Endothelial cell of umbilical vein (primary cell): ENCODE results near the gene ABCA3. TPM values are rescaled to one million over a fixed set of nuclear protein-coding genes. Genes with fewer than 3 reads are reported as not detected.

Source experiments
- BruUV-seq: library from RNA; stranded (reverse); fragments of 400-500 nt; replicated peaks from 2 replicates; lab custom pipeline; 2021; lab: Mats Ljungman, UMichigan
- CTCF ChIA-PET: fragments of 300-600, 350-600 bp; sonication (Branson Sonifier 250); formaldehyde crosslinking; loops from one replicate; lab custom pipeline; 2021; ENCODE audit warnings: antibody characterized with exemption, inconsistent platforms; lab: Charles Lee
- POLR2A ChIA-PET: fragments of 300-600, 350-600 bp; sonication (Branson Sonifier 250); formaldehyde crosslinking; loops from one replicate; lab custom pipeline; 2021; ENCODE audit warnings: antibody characterized with exemption, inconsistent platforms; lab: Charles Lee
- DNase-seq: peaks from one replicate; pipeline ENCODE4 v3.0.0-alpha.2; 2011; ENCODE audit warnings: low read depth, low spot score
- FAIRE-seq: peaks from 2 replicates; lab custom pipeline; 2011; peaks lifted over from hg19 to GRCh38; lab: Jason Lieb, UNC
- H2AFZ ChIP-seq: 2 replicates; pipeline ENCODE4 v1.6.0; 2012; ENCODE audit warnings: low read depth, low read length, control low read depth, inconsistent platforms
- H3K27ac ChIP-seq: 2 replicates; pipeline ENCODE4 v1.5.1; 2011; ENCODE audit warnings: low read depth, mild to moderate bottlenecking, control low read depth, low read length, moderate library complexity; ENCODE audit not compliant: insufficient read depth
- H3K27me3 ChIP-seq, 2 experiments: 2 replicates each; pipeline versions ENCODE4 v1.6.0 to v1.6.1; 2011; ENCODE audit warnings: low read length in 2 of 2, mixed read lengths in 1 of 2; ENCODE audit not compliant: control insufficient read depth in 2 of 2, insufficient read depth in 2 of 2
- H3K36me3 ChIP-seq, 2 experiments: 2 replicates in 1 of 2; 3 replicates in 1 of 2; pipeline ENCODE4 v1.5.1; 2011; ENCODE audit warnings: low read length in 2 of 2, mild to moderate bottlenecking in 1 of 2, moderate library complexity in 1 of 2; ENCODE audit not compliant: control insufficient read depth in 2 of 2, insufficient read depth in 2 of 2; ENCODE audit errors: extremely low read depth in 1 of 2
- H3K4me1 ChIP-seq: 3 replicates; pipeline ENCODE4 v1.5.1; 2011; ENCODE audit warnings: mild to moderate bottlenecking, low read length; ENCODE audit not compliant: control insufficient read depth, insufficient read depth; ENCODE audit errors: extremely low read depth
- H3K4me2 ChIP-seq: 2 replicates; pipeline ENCODE4 v1.6.1; 2011; ENCODE audit warnings: low read length, control low read depth, mixed read lengths; ENCODE audit not compliant: insufficient read depth
- H3K4me3 ChIP-seq, 3 experiments: fragments of 200-600 bp in 1 of 3; sonication (generic), shearing (Covaris generic) in 1 of 3; replicated peaks in 1 of 3; 2 replicates each; pipeline ENCODE4 v1.5.1; 2011 to 2016; ENCODE audit warnings: control low read depth in 3 of 3, low read length in 3 of 3, mild to moderate bottlenecking in 2 of 3, inconsistent platforms in 1 of 3, low read depth in 1 of 3, moderate library complexity in 1 of 3; ENCODE audit not compliant: insufficient read depth in 1 of 3
- H3K79me2 ChIP-seq: 2 replicates; pipeline ENCODE4 v1.6.0; 2012; ENCODE audit warnings: low read length, inconsistent platforms; ENCODE audit not compliant: control insufficient read depth, insufficient read depth
- H3K9ac ChIP-seq: replicated peaks from 2 replicates; pipeline ENCODE3; 2011; ENCODE audit warnings: low read length, control low read depth; ENCODE audit not compliant: insufficient read depth; ENCODE audit errors: extremely low read depth
- H3K9me1 ChIP-seq: replicated peaks from 3 replicates; pipeline ENCODE4 v1.6.0; 2011; ENCODE audit warnings: mild to moderate bottlenecking, low read length; ENCODE audit not compliant: control insufficient read depth, insufficient read depth; ENCODE audit errors: extremely low read depth
- H3K9me3 ChIP-seq: replicated peaks from 2 replicates; pipeline ENCODE4 v1.5.1; 2012; ENCODE audit warnings: low read length, inconsistent platforms; ENCODE audit not compliant: control insufficient read depth, insufficient read depth
- H4K20me1 ChIP-seq: replicated peaks from 2 replicates; pipeline ENCODE3; 2011; ENCODE audit warnings: mild to moderate bottlenecking, low read length; ENCODE audit not compliant: control insufficient read depth, insufficient read depth; ENCODE audit errors: extremely low read depth
- EZH2 ChIP-seq: IDR thresholded peaks from 2 replicates; pipeline ENCODE4 v1.6.1; 2012; ENCODE audit warnings: borderline replicate concordance, low read depth, mild to moderate bottlenecking, moderate library complexity, low read length, inconsistent platforms; ENCODE audit not compliant: severe bottlenecking
- FOS ChIP-seq: IDR thresholded peaks from 2 replicates; pipeline ENCODE4 v1.6.1; 2011; ENCODE audit warnings: mild to moderate bottlenecking, low read length, moderate library complexity, borderline replicate concordance; ENCODE audit not compliant: insufficient read depth
- GATA2 ChIP-seq: IDR thresholded peaks from 2 replicates; pipeline ENCODE4 v1.7.0; 2011; ENCODE audit warnings: low read depth, mild to moderate bottlenecking, moderate library complexity, mixed read lengths, low read length; ENCODE audit not compliant: insufficient read length, insufficient read depth
- JUN ChIP-seq: IDR thresholded peaks from 2 replicates; pipeline ENCODE4 v1.6.1; 2011; ENCODE audit warnings: borderline replicate concordance, low read depth; ENCODE audit not compliant: insufficient read length, insufficient read depth
- MYC ChIP-seq: IDR thresholded peaks from one replicate; pipeline ENCODE4 v1.6.1; 2011; ENCODE audit warnings: mild to moderate bottlenecking, low read depth, low read length
- POLR2A ChIP-seq: IDR thresholded peaks from 2 replicates; pipeline ENCODE4 v1.6.1; 2012; ENCODE audit warnings: low read depth, mild to moderate bottlenecking, control low read depth, low read length
- dilution Hi-C: fragments of 300-500 bp; cut with MboI; formaldehyde crosslinking; loops from one replicate; pipeline ENCODE4 v1.15.0; 2019; ENCODE audit warnings: low sequenced_read_pairs; ENCODE audit not compliant: extremely low pct_ligation_motif_present
- intact Hi-C: fragments of 100-400 bp; cut with micrococcal nuclease; formaldehyde crosslinking; loops from one replicate; pipeline ENCODE4 v1.10.0; 2022
- polyA plus RNA-seq, 4 experiments: library from polyadenylated mRNA; depleted of rRNA in 3 of 4; stranded (reverse) in 3 of 4; unstranded in 1 of 4; fragments of >200 nt; gene quantifications; 2 replicates each; pipeline versions ENCODE4 v1.2.1 to v1.2.3, GENCODE V29; 2011 to 2012; ENCODE audit warnings: missing spikeins in 1 of 4
- total RNA-seq: library from RNA; stranded (reverse); gene quantifications from 2 replicates; pipeline ENCODE4 v1.2.3, GENCODE V29; 2021

The ABCA3 gene
- total and polyA plus RNA-seq, 2 donors (not counting 3 experiments of a cell fraction or from before 2014, with no cell fraction given): 13.5 to 36.0 TPM

DNA sequence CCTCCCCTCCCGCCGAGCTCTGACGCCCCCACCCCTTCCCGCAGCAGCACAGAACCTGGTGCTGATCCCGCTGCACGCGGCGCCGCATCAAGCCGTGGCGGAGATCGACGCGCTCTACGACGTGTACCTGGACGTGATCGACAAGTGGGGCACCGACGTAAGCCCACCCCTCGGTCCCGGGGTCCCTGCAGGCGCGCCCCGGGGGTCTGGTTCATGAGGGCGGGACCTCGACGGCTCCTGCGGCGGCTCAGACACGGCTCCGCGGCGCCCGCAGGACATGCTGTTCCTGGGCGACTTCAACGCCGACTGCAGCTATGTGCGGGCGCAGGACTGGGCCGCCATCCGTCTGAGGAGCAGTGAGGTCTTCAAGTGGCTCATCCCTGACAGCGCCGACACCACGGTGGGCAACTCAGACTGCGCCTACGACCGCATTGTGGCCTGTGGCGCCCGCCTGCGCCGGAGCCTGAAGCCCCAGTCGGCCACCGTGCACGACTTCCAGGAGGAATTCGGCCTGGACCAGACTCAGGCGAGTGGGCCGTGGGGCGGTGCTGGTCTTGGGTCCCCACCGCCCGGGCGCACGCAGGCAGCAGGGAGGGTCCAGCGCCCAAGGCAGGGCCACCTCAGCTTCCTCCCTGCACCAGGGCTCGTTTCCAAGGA lies 102.9 kb downstream of the ABCA3 start:
- TF ChIP-seq EZH2: peak; percentile 91
- no peak for TF ChIP-seq JUN
- no peak overlapping the region for H3K9ac ChIP-seq
- FAIRE-seq (no peak), DNase-seq (no peak)
- peaks cover 10% of the 10 kb centered on the region for H3K4me1 ChIP-seq
- no TSS peak for BruUV-seq
- H3K9me3 ChIP-seq: no peaks in the 10 kb centered on the region
- dilution Hi-C loops (no loop called here), intact Hi-C loops (no loop called here)
- H3K9me1 ChIP-seq: no peaks in the 10 kb centered on the region
- no peaks in the 10 kb centered on the region for H4K20me1 ChIP-seq
- no peak overlapping the region for H2AFZ ChIP-seq
- no peak overlapping the region for H3K4me2 ChIP-seq
- H3K4me3 ChIP-seq: no peak overlapping the region
- H3K27ac ChIP-seq: no peak overlapping the region
- no peaks in the 10 kb centered on the region for H3K79me2 ChIP-seq
- ChIA-PET POLR2A (no interaction called here), CTCF (interaction anchor here (1.2 to 2.4 kb wide), 2 partner anchors 14 to 263 kb away, joined by 6 to 11 read pairs; partner anchors contain the start of gene ECI1)
- H3K36me3 ChIP-seq: peaks cover under 1 to 28% of the 10 kb centered on the region in 2 experiments
- peaks cover 5 to 18% of the 10 kb centered on the region in 2 experiments for H3K27me3 ChIP-seq

DNA sequence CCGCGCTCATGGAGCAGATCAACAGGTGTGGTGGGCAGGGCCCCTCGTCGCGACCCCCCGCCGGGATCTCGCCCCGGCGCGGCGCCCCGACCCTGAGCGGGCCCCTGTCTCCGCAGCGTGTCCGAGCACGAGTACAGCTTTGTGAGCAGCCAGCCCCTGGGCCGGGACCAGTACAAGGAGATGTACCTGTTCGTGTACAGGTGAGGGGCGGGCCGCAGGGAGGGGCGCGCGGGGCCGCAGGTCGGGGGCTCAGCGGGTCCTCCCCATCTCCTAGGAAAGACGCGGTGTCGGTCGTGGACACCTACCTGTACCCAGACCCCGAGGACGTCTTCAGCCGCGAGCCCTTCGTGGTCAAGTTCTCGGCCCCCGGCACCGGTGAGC lies 103.4 kb downstream of the ABCA3 start:
- no peak for DNase-seq
- H3K9me3 ChIP-seq: no peaks in the 10 kb centered on the region
- no peak overlapping the region for H2AFZ ChIP-seq
- H4K20me1 ChIP-seq: no peaks in the 10 kb centered on the region
- dilution Hi-C loops (no loop called here), intact Hi-C loops (no loop called here)
- no peak overlapping the region for H3K9ac ChIP-seq
- H3K4me2 ChIP-seq: no peak overlapping the region
- BruUV-seq: no TSS peak
- H3K27ac ChIP-seq: no peak overlapping the region
- ChIA-PET CTCF (interaction anchor here (0.9 to 2.4 kb wide), 2 partner anchors 15 to 265 kb away, joined by 3 to 11 read pairs; partner anchors contain the start of gene ECI1), POLR2A (no interaction called here)
- H3K4me3 ChIP-seq: peak overlapping the region in 1 of 3 experiments; percentile 6
- peaks cover 5 to 18% of the 10 kb centered on the region in 2 experiments for H3K27me3 ChIP-seq
- no peaks in the 10 kb centered on the region for H3K9me1 ChIP-seq
- peaks cover 10% of the 10 kb centered on the region for H3K4me1 ChIP-seq
- no peak for FAIRE-seq
- TF ChIP-seq GATA2 (no peak), EZH2 (peak; percentile 84), MYC (no peak), JUN (no peak), POLR2A (no peak), FOS (no peak)
- no peaks in the 10 kb centered on the region for H3K79me2 ChIP-seq
- peaks cover 5 to 28% of the 10 kb centered on the region in 2 experiments for H3K36me3 ChIP-seq
